Osteoblast (primary cell): ENCODE measurements around the gene MSH3. TPM values are rescaled to one million over a fixed set of nuclear protein-coding genes. Genes with fewer than 3 reads are reported as not detected.

Experiments
- DNase-seq: peaks from one replicate; pipeline ENCODE4 v3.0.0; 2011; ENCODE audit warnings: low spot score, mixed read lengths; ENCODE audit not compliant: insufficient read length; ENCODE audit errors: missing footprints
- H2AFZ ChIP-seq: 2 replicates; pipeline ENCODE4 v1.6.0; 2011; ENCODE audit warnings: mild to moderate bottlenecking, low read length
- H3K27ac ChIP-seq: 2 replicates; pipeline ENCODE4 v1.5.1; 2011; ENCODE audit warnings: mild to moderate bottlenecking, low read depth, low read length, moderate library complexity
- H3K27me3 ChIP-seq: 2 replicates; pipeline ENCODE4 v1.6.0; 2012; ENCODE audit warnings: mild to moderate bottlenecking, control low read depth, inconsistent platforms, low read length, moderate library complexity; ENCODE audit not compliant: insufficient read depth
- H3K36me3 ChIP-seq: 2 replicates; pipeline ENCODE4 v1.5.1; 2011; ENCODE audit warnings: mild to moderate bottlenecking, low read length, control low read depth, moderate library complexity; ENCODE audit not compliant: insufficient read depth
- H3K4me1 ChIP-seq: 2 replicates; pipeline ENCODE4 v1.5.1; 2011; ENCODE audit warnings: mild to moderate bottlenecking, low read length, control low read depth, moderate library complexity; ENCODE audit not compliant: insufficient read depth
- H3K4me2 ChIP-seq: 2 replicates; pipeline ENCODE4 v1.6.0; 2011; ENCODE audit warnings: mild to moderate bottlenecking, low read length; ENCODE audit not compliant: insufficient read depth
- H3K4me3 ChIP-seq: fragments of 200-600 bp; sonication (generic); 3 replicates; pipeline ENCODE4 v1.5.1; 2012; ENCODE audit warnings: mild to moderate bottlenecking, low read length, inconsistent platforms; ENCODE audit not compliant: insufficient read depth
- H3K79me2 ChIP-seq: 2 replicates; pipeline ENCODE4 v1.6.0; 2012; ENCODE audit warnings: mild to moderate bottlenecking, low read length, control low read depth, inconsistent platforms; ENCODE audit not compliant: insufficient read depth
- H3K9me3 ChIP-seq: 2 replicates; pipeline ENCODE4 v1.5.1; 2011; ENCODE audit warnings: low read depth, low read length, control low read depth
- H4K20me1 ChIP-seq: 2 replicates; pipeline ENCODE4 v1.6.0; 2012; ENCODE audit warnings: mild to moderate bottlenecking, low read length, control low read depth; ENCODE audit not compliant: insufficient read depth
- CTCF ChIP-seq: IDR thresholded peaks from 2 replicates; pipeline ENCODE4 v1.5.1; 2011; ENCODE audit warnings: mild to moderate bottlenecking, low read depth, low read length, moderate library complexity; ENCODE audit errors: extremely low read depth
- total RNA-seq: library from RNA; depleted of rRNA; stranded (reverse); fragments of >200 nt; gene quantifications from 2 replicates; pipeline ENCODE4 v1.2.3, GENCODE V29; 2012

Gene MSH3
- total RNA-seq, 1 donor, result 21.7 TPM

DNA sequence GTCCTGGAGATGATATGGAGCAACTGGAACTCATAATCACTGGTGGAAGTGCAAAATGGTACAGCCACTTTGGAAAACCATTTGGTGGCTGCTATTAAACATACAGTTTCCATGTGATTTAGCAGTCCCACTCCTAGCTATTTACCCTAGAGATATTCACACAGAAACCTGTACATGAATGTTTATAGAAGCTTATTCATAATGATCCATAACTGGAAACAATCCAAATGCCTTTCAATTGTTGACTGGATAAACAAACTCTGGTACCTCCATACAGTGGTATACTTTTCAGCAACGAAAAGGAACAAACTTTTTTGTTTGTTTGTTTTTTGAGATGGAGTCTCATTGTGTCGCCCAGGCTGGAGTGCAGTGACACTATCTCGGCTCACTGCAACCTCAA is 258.0 kb downstream of the MSH3 start:
- Histone ChIP-seq H3K4me2 (no peak overlapping the region), H3K9me3 (no peaks in the 10 kb centered on the region), H3K4me3 (no peak overlapping the region), H2AFZ (no peak overlapping the region), H3K4me1 (no peaks in the 10 kb centered on the region), H3K79me2 (no peaks in the 10 kb centered on the region), H4K20me1 (no peaks in the 10 kb centered on the region), H3K27me3 (no peaks in the 10 kb centered on the region), H3K36me3 (no peaks in the 10 kb centered on the region), H3K27ac (no peak overlapping the region)
- DNase-seq, result no peak
- no peak for TF ChIP-seq CTCF

DNA sequence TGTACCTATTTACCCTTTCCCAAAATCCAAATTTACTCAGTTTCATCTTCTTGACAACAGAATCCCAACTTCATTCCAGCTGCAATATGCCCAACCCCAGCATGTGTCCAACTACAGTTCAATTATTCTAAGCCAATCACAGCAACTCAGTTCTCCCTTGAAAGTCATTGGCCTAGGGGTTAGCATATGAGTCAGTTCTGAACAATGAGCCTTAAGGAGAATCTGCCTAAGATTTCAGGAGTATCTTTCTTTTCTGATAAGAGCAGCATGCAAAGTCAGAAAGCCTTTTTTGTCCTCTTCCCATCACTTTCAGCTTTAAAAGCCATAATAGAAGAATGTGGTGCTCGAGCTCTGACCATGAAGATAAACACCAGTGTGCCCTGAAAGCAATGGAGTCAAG is 261.3 kb downstream of the MSH3 start:
- no peaks in the 10 kb centered on the region for H3K79me2 ChIP-seq
- no peaks in the 10 kb centered on the region for H3K27me3 ChIP-seq
- H3K4me3 ChIP-seq, result no peak overlapping the region
- no peaks in the 10 kb centered on the region for H4K20me1 ChIP-seq
- H3K4me1 ChIP-seq, result no peaks in the 10 kb centered on the region
- H2AFZ ChIP-seq, result no peak overlapping the region
- H3K36me3 ChIP-seq, result no peaks in the 10 kb centered on the region
- no peak for TF ChIP-seq CTCF
- no peak overlapping the region for H3K27ac ChIP-seq
- no peak overlapping the region for H3K4me2 ChIP-seq
- DNase-seq, result no peak
- H3K9me3 ChIP-seq, result no peaks in the 10 kb centered on the region

- Histone ChIP-seq H3K4me3 (no peak overlapping the region), H3K27ac (no peak overlapping the region), H3K9me3 (no peaks in the 10 kb centered on the region), H3K79me2 (no peaks in the 10 kb centered on the region), H3K27me3 (no peaks in the 10 kb centered on the region), H3K4me1 (no peaks in the 10 kb centered on the region), H4K20me1 (no peaks in the 10 kb centered on the region), H2AFZ (no peak overlapping the region), H3K4me2 (no peak overlapping the region), H3K36me3 (no peaks in the 10 kb centered on the region)
- DNase-seq, result no peak
- TF ChIP-seq CTCF, result no peak
Observed at GRCh38 chr5:80916676-80917075, 262.2 kb downstream of the MSH3 start.

DNA sequence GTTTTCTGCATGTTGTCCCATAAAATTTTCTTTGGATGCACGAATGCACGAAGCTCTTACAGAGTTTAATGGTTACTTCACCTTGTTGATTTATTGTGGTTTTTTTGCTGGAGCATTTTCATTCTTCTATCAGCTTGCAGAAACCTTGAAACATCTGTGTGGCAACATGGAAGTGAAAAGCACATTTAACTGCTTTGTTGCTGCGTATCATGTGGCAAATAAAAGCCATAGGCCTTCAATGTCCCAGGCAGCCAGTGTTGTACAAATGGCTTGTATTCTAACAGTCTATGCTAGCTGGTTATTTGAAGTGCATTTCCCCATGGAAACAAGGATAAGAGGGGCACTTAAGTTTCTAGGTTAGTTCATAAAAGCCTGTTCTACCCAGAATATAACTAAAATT is 263.2 kb downstream of the MSH3 start:
- no peak for DNase-seq
- no peak for TF ChIP-seq CTCF
- no peaks in the 10 kb centered on the region for H3K9me3 ChIP-seq
- no peaks in the 10 kb centered on the region for H3K4me1 ChIP-seq
- H3K79me2 ChIP-seq, result no peaks in the 10 kb centered on the region
- no peaks in the 10 kb centered on the region for H4K20me1 ChIP-seq
- H3K4me2 ChIP-seq, result no peak overlapping the region
- no peak overlapping the region for H3K27ac ChIP-seq
- H3K36me3 ChIP-seq, result no peaks in the 10 kb centered on the region
- H3K4me3 ChIP-seq, result no peak overlapping the region
- H2AFZ ChIP-seq, result no peak overlapping the region
- H3K27me3 ChIP-seq, result no peaks in the 10 kb centered on the region
